A673 (cell line): ENCODE measurements around the gene MEAK7. TPM values are rescaled to one million over a fixed set of nuclear protein-coding genes. Genes with fewer than 3 reads are reported as not detected.

Experiments used
- BruUV-seq: library from RNA; stranded (reverse); fragments of 400-500 nt; replicated peaks from 2 replicates; lab custom pipeline; 2021; lab: Mats Ljungman, UMichigan
- CTCF ChIA-PET: fragments of 300-600 bp; sonication (Branson Sonifier 250); formaldehyde crosslinking; loops from one replicate; lab custom pipeline; 2022; ENCODE audit warnings: antibody characterized with exemption; lab: Charles Lee
- POLR2A ChIA-PET: fragments of 300-600 bp; sonication (Branson Sonifier 250); formaldehyde crosslinking; loops from one replicate; lab custom pipeline; 2022; ENCODE audit warnings: antibody characterized with exemption; ENCODE audit not compliant: low non-redundant PET; lab: Charles Lee
- DNase-seq: peaks from one replicate; pipeline ENCODE4 v3.0.0-alpha.2; 2015; ENCODE audit warnings: low spot score
- H3K27ac ChIP-seq: fragments of 200-600 bp; sonication (generic); 2 replicates; pipeline ENCODE4 v1.5.1; 2016; ENCODE audit warnings: mixed run types, low read depth, mild to moderate bottlenecking, mixed read lengths, antibody characterized with exemption, low read length; ENCODE audit not compliant: poor library complexity, severe bottlenecking
- H3K27me3 ChIP-seq: fragments of 200-600 bp; sonication (generic); replicated peaks from 2 replicates; pipeline ENCODE4 v1.6.1; 2017; ENCODE audit warnings: mixed run types, low read depth, mild to moderate bottlenecking, mixed read lengths, antibody characterized with exemption, low read length; ENCODE audit not compliant: insufficient read depth, poor library complexity
- H3K36me3 ChIP-seq: fragments of 200-600 bp; sonication (generic); 2 replicates; pipeline ENCODE4 v1.6.1; 2016; ENCODE audit warnings: mixed run types, mild to moderate bottlenecking, mixed read lengths, antibody characterized with exemption, low read length; ENCODE audit not compliant: insufficient read depth, poor library complexity, severe bottlenecking
- H3K4me1 ChIP-seq: fragments of 200-600 bp; sonication (generic); 2 replicates; pipeline ENCODE4 v1.6.1; 2017; ENCODE audit warnings: mixed run types, mild to moderate bottlenecking, mixed read lengths, antibody characterized with exemption, low read length; ENCODE audit not compliant: insufficient read depth, poor library complexity, severe bottlenecking
- H3K4me3 ChIP-seq: fragments of 200-600 bp; sonication (generic); 2 replicates; pipeline ENCODE4 v1.5.1; 2016; ENCODE audit warnings: low read depth, mixed run types, mild to moderate bottlenecking, mixed read lengths, low read length; ENCODE audit not compliant: poor library complexity, severe bottlenecking
- H3K9me3 ChIP-seq: fragments of 200-600 bp; sonication (generic); 2 replicates; pipeline ENCODE4 v1.6.1; 2016; ENCODE audit warnings: mixed run types, low read depth, mild to moderate bottlenecking, mixed read lengths, antibody characterized with exemption, low read length; ENCODE audit not compliant: poor library complexity, severe bottlenecking
- EZH2 ChIP-seq: fragments of 200-600 bp; sonication (generic); IDR thresholded peaks from 2 replicates; pipeline ENCODE4 v1.6.1; 2017; ENCODE audit warnings: borderline replicate concordance, low read depth, mild to moderate bottlenecking, mixed read lengths, antibody characterized with exemption, low read length; ENCODE audit not compliant: poor library complexity, severe bottlenecking
- intact Hi-C: fragments of 100-400 bp; cut with micrococcal nuclease; formaldehyde crosslinking; loops from one replicate; pipeline ENCODE4 v1.10.0; 2022; ENCODE audit not compliant: unreplicated experiment
- total RNA-seq: library from RNA; stranded (reverse); gene quantifications from 2 replicates; pipeline ENCODE4 v1.2.3, GENCODE V29; 2021
- TF ChIP-seq, protein P1 (sequence below): fragments of 300-800, 200-600 bp; sonication (generic); conservative IDR thresholded peaks from 2 replicates; pipeline ENCODE4 v1.5.1; 2017; ENCODE audit warnings: low read depth, mild to moderate bottlenecking, antibody characterized with exemption, low read length, moderate library complexity, mixed read lengths

Gene MEAK7
- total RNA-seq, 1 experiment from 2014 or later: 11.6 TPM

DNA sequence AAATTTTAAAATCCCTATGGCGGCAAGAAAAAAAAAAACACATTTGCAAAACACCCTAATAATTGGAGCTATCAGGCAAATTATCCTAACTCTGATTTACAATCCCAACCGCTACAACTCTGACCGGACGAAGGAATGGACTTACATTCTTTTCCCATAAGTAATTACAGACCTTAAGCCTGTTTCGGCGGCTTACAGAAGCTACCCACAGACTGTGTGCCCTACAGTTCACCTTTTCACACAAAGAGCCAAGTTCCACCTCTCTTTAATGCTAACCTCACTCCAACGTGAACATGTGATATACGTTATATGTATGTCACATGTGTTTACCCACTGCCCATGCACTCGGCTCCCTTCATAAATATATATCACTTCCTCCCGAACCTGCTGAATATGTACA lies 8.7 kb upstream of the MEAK7 start:
- POLR2A ChIA-PET: no interaction called here
- CTCF ChIA-PET: interaction anchor here (0.6 to 0.7 kb wide), 2 partner anchors 11 to 196 kb away, joined by 3 to 5 read pairs; no protein-coding TSS in a partner anchor
- Histone ChIP-seq H3K36me3 (no peaks in the 10 kb centered on the region), H3K4me1 (no peaks in the 10 kb centered on the region), H3K27me3 (no peaks in the 10 kb centered on the region), H3K27ac (no peak overlapping the region), H3K9me3 (no peaks in the 10 kb centered on the region), H3K4me3 (no peak overlapping the region)
- BruUV-seq: no TSS peak
- no peak for TF ChIP-seq EZH2
- TF ChIP-seq, protein P1, sequence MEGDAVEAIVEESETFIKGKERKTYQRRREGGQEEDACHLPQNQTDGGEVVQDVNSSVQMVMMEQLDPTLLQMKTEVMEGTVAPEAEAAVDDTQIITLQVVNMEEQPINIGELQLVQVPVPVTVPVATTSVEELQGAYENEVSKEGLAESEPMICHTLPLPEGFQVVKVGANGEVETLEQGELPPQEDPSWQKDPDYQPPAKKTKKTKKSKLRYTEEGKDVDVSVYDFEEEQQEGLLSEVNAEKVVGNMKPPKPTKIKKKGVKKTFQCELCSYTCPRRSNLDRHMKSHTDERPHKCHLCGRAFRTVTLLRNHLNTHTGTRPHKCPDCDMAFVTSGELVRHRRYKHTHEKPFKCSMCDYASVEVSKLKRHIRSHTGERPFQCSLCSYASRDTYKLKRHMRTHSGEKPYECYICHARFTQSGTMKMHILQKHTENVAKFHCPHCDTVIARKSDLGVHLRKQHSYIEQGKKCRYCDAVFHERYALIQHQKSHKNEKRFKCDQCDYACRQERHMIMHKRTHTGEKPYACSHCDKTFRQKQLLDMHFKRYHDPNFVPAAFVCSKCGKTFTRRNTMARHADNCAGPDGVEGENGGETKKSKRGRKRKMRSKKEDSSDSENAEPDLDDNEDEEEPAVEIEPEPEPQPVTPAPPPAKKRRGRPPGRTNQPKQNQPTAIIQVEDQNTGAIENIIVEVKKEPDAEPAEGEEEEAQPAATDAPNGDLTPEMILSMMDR: no peak
- no peak for DNase-seq
- intact Hi-C loops: no loop called here

DNA sequence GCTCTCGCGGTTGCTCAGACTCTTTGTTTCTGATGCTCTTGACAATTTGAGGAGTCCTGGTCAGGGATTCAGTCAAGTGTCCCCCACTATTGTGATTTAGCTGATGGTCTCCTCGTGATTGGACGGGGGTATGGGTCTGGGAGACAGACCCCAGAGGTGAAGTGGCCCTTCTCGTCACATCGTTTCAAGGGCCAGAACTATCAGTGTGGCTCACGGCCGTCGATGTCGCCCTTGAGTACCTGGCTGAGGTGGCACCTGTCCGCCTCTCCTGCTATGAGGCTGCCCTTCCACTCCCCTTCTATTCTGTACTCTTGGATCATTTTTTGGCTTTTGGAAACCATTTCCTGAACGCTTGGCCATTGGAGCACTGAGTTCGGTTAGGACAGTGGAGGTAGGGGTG lies 7.4 kb upstream of the MEAK7 start:
- ChIA-PET CTCF (no interaction called here), POLR2A (no interaction called here)
- TF ChIP-seq EZH2: no peak
- TF ChIP-seq, protein P1: no peak
- no peaks in the 10 kb centered on the region for H3K27me3 ChIP-seq
- no peak overlapping the region for H3K27ac ChIP-seq
- no peak for DNase-seq
- no peak overlapping the region for H3K4me3 ChIP-seq
- no TSS peak for BruUV-seq
- H3K36me3 ChIP-seq: no peaks in the 10 kb centered on the region
- H3K9me3 ChIP-seq: no peaks in the 10 kb centered on the region
- H3K4me1 ChIP-seq: no peaks in the 10 kb centered on the region
- intact Hi-C loops: loop anchor here (1.0 to 2.0 kb wide), 3 partner anchors 110 to 459 kb away; no protein-coding TSS in a partner anchor

DNA sequence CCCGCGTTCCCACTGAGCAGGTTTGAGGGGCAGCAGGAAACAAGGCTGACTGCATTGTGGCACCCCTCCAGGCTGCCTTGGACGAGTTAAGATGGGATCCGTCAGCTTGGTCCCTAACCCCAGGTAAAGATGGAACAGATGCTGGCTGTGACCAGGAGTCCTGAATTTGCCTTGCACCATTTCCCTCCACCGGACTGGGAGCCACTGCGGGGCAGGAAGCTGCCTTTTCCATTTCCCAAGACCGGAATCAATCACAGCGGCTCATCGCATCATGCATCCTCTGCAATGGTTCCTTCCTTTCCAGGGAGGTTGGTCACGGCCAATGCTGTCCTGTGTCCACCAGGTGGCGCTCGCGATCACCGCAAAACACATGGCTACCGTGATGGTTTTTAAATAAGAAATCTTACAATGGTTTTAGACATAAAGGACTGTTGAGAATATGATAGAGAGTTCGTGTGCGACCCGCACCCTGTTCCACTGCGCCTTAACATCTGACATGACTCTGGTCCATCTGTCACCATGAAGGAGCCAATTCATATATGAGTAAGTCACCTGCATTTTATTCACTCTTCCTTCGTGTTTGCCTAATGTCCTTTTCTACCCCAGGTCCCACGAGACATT lies 6.8 kb upstream of the MEAK7 start:
- Histone ChIP-seq H3K36me3 (no peaks in the 10 kb centered on the region), H3K4me1 (no peaks in the 10 kb centered on the region), H3K9me3 (no peaks in the 10 kb centered on the region), H3K4me3 (no peak overlapping the region), H3K27me3 (no peaks in the 10 kb centered on the region), H3K27ac (no peak overlapping the region)
- intact Hi-C loops: loop anchor here (1.0 to 2.0 kb wide), 3 partner anchors 111 to 460 kb away; no protein-coding TSS in a partner anchor
- TF ChIP-seq, protein P1: peak; percentile 97
- TF ChIP-seq EZH2: no peak
- DNase-seq: peak; percentile 88
- BruUV-seq: no TSS peak
- CTCF ChIA-PET: interaction anchor here (0.5 to 0.7 kb wide), 4 partner anchors 115 to 520 kb away, joined by 3 to 7 read pairs (median 6); no protein-coding TSS in a partner anchor
- POLR2A ChIA-PET: interaction anchor here (0.6 kb wide), 2 partner anchors 100 to 565 kb away, joined by 3 to 5 read pairs; no protein-coding TSS in a partner anchor
